Astrocyte (in vitro differentiated cells and primary cell): Measurements from ENCODE around the gene NFIA. TPM values are rescaled to one million over a fixed set of nuclear protein-coding genes. Genes with fewer than 3 reads are reported as not detected.

Experiments used
- DNase-seq: peaks from one replicate; pipeline ENCODE4 v3.0.0-alpha.2; 2010; ENCODE audit warnings: low read depth
- FAIRE-seq: peaks from 2 replicates; lab custom pipeline; 2011; peaks lifted over from hg19 to GRCh38; lab: Jason Lieb, UNC
- H2AFZ ChIP-seq: 2 replicates; pipeline ENCODE4 v1.6.0; 2012; ENCODE audit warnings: low read depth, low read length, inconsistent platforms
- H3K27ac ChIP-seq: 2 replicates; pipeline ENCODE4 v1.5.1; 2011; ENCODE audit warnings: low read depth, low read length, inconsistent platforms
- H3K27me3 ChIP-seq: 2 replicates; pipeline ENCODE4 v1.6.0; 2011; ENCODE audit warnings: low read length, inconsistent platforms; ENCODE audit not compliant: insufficient read depth
- H3K36me3 ChIP-seq: 2 replicates; pipeline ENCODE4 v1.5.1; 2011; ENCODE audit warnings: low read length, inconsistent platforms; ENCODE audit not compliant: insufficient read depth
- H3K4me1 ChIP-seq: 2 replicates; pipeline ENCODE4 v1.5.1; 2011; ENCODE audit warnings: low read length, inconsistent platforms; ENCODE audit not compliant: insufficient read depth
- H3K4me2 ChIP-seq: 2 replicates; pipeline ENCODE4 v1.6.0; 2012; ENCODE audit warnings: low read length, inconsistent platforms
- H3K4me3 ChIP-seq: 2 replicates; pipeline ENCODE4 v1.5.1; 2011; ENCODE audit warnings: low read depth, mild to moderate bottlenecking, low read length, inconsistent platforms; ENCODE audit not compliant: insufficient read depth
- H3K79me2 ChIP-seq: 2 replicates; pipeline ENCODE4 v1.6.0; 2012; ENCODE audit warnings: mild to moderate bottlenecking, low read length, inconsistent platforms; ENCODE audit not compliant: insufficient read depth
- H3K9ac ChIP-seq: 2 replicates; pipeline ENCODE4 v1.6.0; 2012; ENCODE audit warnings: mild to moderate bottlenecking, low read length, inconsistent platforms
- H3K9me3 ChIP-seq: 2 replicates; pipeline ENCODE4 v1.5.1; 2012; ENCODE audit warnings: low read depth, mild to moderate bottlenecking, low read length, inconsistent platforms; ENCODE audit not compliant: insufficient read depth
- H4K20me1 ChIP-seq: 2 replicates; pipeline ENCODE4 v1.6.0; 2012; ENCODE audit warnings: low read length, inconsistent platforms; ENCODE audit not compliant: insufficient read depth
- H3K27ac Mint-ChIP-seq: one replicate; pipeline ENCODE4 v1.8.0; 2021; ENCODE audit warnings: mild to moderate bottlenecking, mixed read lengths; ENCODE audit not compliant: unreplicated experiment
- H3K27me3 Mint-ChIP-seq: one replicate; pipeline ENCODE4 v1.8.0; 2021; ENCODE audit warnings: low read depth, mixed read lengths; ENCODE audit not compliant: unreplicated experiment
- H3K36me3 Mint-ChIP-seq: one replicate; pipeline ENCODE4 v1.8.0; 2021; ENCODE audit warnings: low read depth, mixed read lengths; ENCODE audit not compliant: unreplicated experiment
- H3K4me1 Mint-ChIP-seq: one replicate; pipeline ENCODE4 v1.8.0; 2021; ENCODE audit warnings: low read depth, mixed read lengths; ENCODE audit not compliant: unreplicated experiment
- H3K4me3 Mint-ChIP-seq: one replicate; pipeline ENCODE4 v1.8.0; 2021; ENCODE audit warnings: mild to moderate bottlenecking, moderate library complexity, mixed read lengths; ENCODE audit not compliant: unreplicated experiment
- H3K9me3 Mint-ChIP-seq: one replicate; pipeline ENCODE4 v1.8.0; 2021; ENCODE audit warnings: mild to moderate bottlenecking, mixed read lengths; ENCODE audit not compliant: unreplicated experiment
- EZH2 ChIP-seq: IDR thresholded peaks from 2 replicates; pipeline ENCODE4 v1.6.1; 2012; ENCODE audit warnings: mild to moderate bottlenecking, low read length, inconsistent platforms; ENCODE audit not compliant: insufficient read depth
- total RNA-seq: library from RNA; stranded (reverse); gene quantifications from 2 replicates; pipeline ENCODE4 v1.2.1, GENCODE V29; 2021
- TF ChIP-seq, protein P1 (sequence below): IDR thresholded peaks from 2 replicates; pipeline ENCODE4 v1.5.1; 2011; ENCODE audit warnings: low read depth, mild to moderate bottlenecking, inconsistent platforms, low read length, moderate library complexity; ENCODE audit not compliant: insufficient read depth

The NFIA gene
- total RNA-seq, 1 donor from 2014 or later = 4.6 TPM

DNA sequence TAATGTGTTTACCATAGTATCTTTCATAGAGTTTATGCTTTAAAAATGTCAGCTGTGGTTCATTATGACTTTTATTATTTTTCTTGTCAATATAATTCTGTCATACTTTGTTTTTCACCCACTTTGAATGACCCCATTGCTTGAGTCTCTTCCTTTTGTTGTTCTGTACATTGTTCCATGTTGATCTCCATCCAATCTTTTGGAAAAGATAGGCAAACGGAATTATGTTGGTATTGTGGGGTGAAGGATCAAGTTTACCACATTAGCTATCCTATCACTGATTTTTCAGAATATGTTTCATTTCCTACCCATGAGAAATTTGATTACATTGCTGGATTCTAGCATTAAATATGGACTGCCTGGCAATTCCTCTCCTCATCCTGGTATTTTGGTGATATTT is 196.6 kb downstream of the NFIA start:
- Histone ChIP-seq H3K27me3 (peaks cover 5% of the 10 kb centered on the region), H3K9ac (no peak overlapping the region), H3K36me3 (no peaks in the 10 kb centered on the region), H3K4me2 (no peak overlapping the region), H3K4me3 (no peak overlapping the region), H3K9me3 (no peaks in the 10 kb centered on the region), H3K4me1 (no peaks in the 10 kb centered on the region), H2AFZ (no peak overlapping the region), H3K27ac (no peak overlapping the region), H4K20me1 (no peaks in the 10 kb centered on the region), H3K79me2 (no peaks in the 10 kb centered on the region)
- TF ChIP-seq EZH2 = no peak
- TF ChIP-seq, protein P1, sequence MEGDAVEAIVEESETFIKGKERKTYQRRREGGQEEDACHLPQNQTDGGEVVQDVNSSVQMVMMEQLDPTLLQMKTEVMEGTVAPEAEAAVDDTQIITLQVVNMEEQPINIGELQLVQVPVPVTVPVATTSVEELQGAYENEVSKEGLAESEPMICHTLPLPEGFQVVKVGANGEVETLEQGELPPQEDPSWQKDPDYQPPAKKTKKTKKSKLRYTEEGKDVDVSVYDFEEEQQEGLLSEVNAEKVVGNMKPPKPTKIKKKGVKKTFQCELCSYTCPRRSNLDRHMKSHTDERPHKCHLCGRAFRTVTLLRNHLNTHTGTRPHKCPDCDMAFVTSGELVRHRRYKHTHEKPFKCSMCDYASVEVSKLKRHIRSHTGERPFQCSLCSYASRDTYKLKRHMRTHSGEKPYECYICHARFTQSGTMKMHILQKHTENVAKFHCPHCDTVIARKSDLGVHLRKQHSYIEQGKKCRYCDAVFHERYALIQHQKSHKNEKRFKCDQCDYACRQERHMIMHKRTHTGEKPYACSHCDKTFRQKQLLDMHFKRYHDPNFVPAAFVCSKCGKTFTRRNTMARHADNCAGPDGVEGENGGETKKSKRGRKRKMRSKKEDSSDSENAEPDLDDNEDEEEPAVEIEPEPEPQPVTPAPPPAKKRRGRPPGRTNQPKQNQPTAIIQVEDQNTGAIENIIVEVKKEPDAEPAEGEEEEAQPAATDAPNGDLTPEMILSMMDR = no peak
- no peak overlapping the region for H3K4me3 Mint-ChIP-seq
- FAIRE-seq (no peak), DNase-seq (no peak)
- no peaks in the 10 kb centered on the region for H3K36me3 Mint-ChIP-seq
- H3K27me3 Mint-ChIP-seq = peaks cover 4% of the 10 kb centered on the region
- H3K9me3 Mint-ChIP-seq = no peaks in the 10 kb centered on the region
- H3K4me1 Mint-ChIP-seq = peaks cover 5% of the 10 kb centered on the region
- H3K27ac Mint-ChIP-seq = no peak overlapping the region

DNA sequence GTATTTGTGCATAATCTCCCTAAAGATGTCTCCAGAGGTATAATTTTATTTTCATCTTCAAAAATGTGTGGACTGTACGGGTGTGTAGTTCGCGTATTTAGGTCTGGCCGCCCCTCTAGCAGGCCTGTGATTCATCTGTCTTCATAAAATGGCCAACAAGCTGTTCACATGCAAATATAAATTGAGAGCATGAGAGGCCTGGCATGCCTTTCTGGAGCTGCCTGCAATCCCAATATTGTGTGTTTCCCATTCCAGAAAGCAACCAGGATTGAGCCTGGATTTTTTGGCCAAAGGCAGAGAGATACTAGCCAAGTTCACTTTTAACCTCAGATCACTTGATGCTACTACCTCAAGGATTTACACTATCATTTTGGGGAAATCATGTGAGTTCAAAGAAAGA is 197.2 kb downstream of the NFIA start:
- H3K9me3 Mint-ChIP-seq = no peaks in the 10 kb centered on the region
- Histone ChIP-seq H3K9ac (no peak overlapping the region), H3K4me1 (no peaks in the 10 kb centered on the region), H3K79me2 (no peaks in the 10 kb centered on the region), H3K4me3 (no peak overlapping the region), H2AFZ (no peak overlapping the region), H3K9me3 (no peaks in the 10 kb centered on the region), H3K4me2 (no peak overlapping the region), H3K27ac (no peak overlapping the region), H4K20me1 (no peaks in the 10 kb centered on the region), H3K27me3 (peaks cover 5% of the 10 kb centered on the region), H3K36me3 (no peaks in the 10 kb centered on the region)
- no peak for DNase-seq
- no peaks in the 10 kb centered on the region for H3K36me3 Mint-ChIP-seq
- H3K4me3 Mint-ChIP-seq = no peak overlapping the region
- peaks cover 8% of the 10 kb centered on the region for H3K4me1 Mint-ChIP-seq
- TF ChIP-seq, protein P1 = no peak
- no peak for TF ChIP-seq EZH2
- no peak for FAIRE-seq
- peaks cover 4% of the 10 kb centered on the region for H3K27me3 Mint-ChIP-seq
- no peak overlapping the region for H3K27ac Mint-ChIP-seq

GRCh38 chr1:61280452-61280851 is 198.1 kb downstream of the NFIA start:
- H3K9me3 ChIP-seq = no peaks in the 10 kb centered on the region
- no peak overlapping the region for H3K27ac ChIP-seq
- no peak for DNase-seq
- no peak overlapping the region for H3K4me2 ChIP-seq
- H3K36me3 Mint-ChIP-seq = no peaks in the 10 kb centered on the region
- no peak overlapping the region for H2AFZ ChIP-seq
- TF ChIP-seq EZH2 = no peak
- TF ChIP-seq, protein P1 = no peak
- no peak overlapping the region for H3K27ac Mint-ChIP-seq
- no peak overlapping the region for H3K9ac ChIP-seq
- no peaks in the 10 kb centered on the region for H4K20me1 ChIP-seq
- no peaks in the 10 kb centered on the region for H3K79me2 ChIP-seq
- FAIRE-seq = no peak
- peaks cover 10% of the 10 kb centered on the region for H3K27me3 ChIP-seq
- peaks cover 2% of the 10 kb centered on the region for H3K27me3 Mint-ChIP-seq
- H3K4me3 ChIP-seq = no peak overlapping the region
- H3K4me1 ChIP-seq = no peaks in the 10 kb centered on the region
- H3K4me3 Mint-ChIP-seq = no peak overlapping the region
- peaks cover 12% of the 10 kb centered on the region for H3K4me1 Mint-ChIP-seq
- H3K36me3 ChIP-seq = no peaks in the 10 kb centered on the region
- no peaks in the 10 kb centered on the region for H3K9me3 Mint-ChIP-seq
